Keratinocyte (primary cell): ENCODE measurements around the gene ZNF836.

Experiments used
- CTCF ChIP-seq, 3 experiments: IDR thresholded peaks in 1 of 3; conservative IDR thresholded peaks in 1 of 3; optimal IDR thresholded peaks in 1 of 3; 2 replicates in 2 of 3; 3 replicates in 1 of 3; pipeline versions ENCODE3 to v1.5.1; 2011; ENCODE audit warnings: low read length in 3 of 3, mild to moderate bottlenecking in 3 of 3, moderate library complexity in 2 of 3, control low read depth in 1 of 3, inconsistent platforms in 1 of 3; ENCODE audit not compliant: insufficient read depth in 2 of 3; ENCODE audit errors: extremely low read depth in 1 of 3
- EZH2 ChIP-seq: IDR thresholded peaks from one replicate; pipeline ENCODE4 v1.6.1; 2012; ENCODE audit warnings: inconsistent platforms, mild to moderate bottlenecking, low read length, moderate library complexity

GRCh38 chr19:52140032-52140710 lies 31.2 kb downstream of the ZNF836 start:
- TF ChIP-seq CTCF (optimal IDR thresholded peaks at IDR 0.05 in 1 of 3, IDR thresholded peaks at IDR 0.05 in 1 of 3, conservative IDR thresholded peaks at IDR 0.05 in 1 of 3; ENCODE audit: extremely low read depth in 1 of 3, insufficient read depth in 2 of 3, low read length in 3 of 3) (no peak), EZH2 (no peak)
